Activated CD4-positive, alpha-beta T cell treated with anti-CD3 and anti-CD28 coated beads, Interleukin-2, Interleukin-6, amounts not matched to agents 100 ng/mL and 50 ng/mL, durations not matched to agents 16 hours and 8 hours (primary cell): Measurements from ENCODE around the gene HOXA3.

Experiments
- DNase-seq: peaks from one replicate; pipeline ENCODE4 v3.0.0-alpha.2; 2020

The HOXA3 gene

DNA sequence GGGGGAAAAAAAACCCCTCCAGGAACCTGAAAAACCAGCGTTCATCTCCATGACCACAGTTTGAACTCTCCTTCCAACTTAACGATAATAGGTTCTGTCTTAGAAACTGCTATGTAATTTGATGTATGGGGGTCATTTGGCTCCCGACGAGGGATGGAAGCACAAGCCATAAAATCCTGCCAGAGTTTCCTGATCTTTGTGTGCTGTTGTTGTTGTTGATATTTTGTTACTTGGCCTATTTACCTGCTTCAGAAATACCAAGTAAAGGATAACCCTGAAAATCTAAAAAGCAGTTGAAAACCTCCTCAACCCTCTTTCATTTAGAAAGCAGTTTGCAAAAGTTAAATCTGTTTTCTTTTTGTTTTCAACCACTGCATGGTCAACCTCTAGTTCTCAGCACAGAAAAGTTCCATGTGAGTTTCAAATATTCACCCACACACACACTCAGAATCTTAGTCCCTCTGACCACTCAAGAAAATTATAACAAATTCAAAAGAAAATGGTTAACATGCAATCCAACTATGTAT lies 40.6 kb downstream of the HOXA3 start:
- DNase-seq: no peak

DNA sequence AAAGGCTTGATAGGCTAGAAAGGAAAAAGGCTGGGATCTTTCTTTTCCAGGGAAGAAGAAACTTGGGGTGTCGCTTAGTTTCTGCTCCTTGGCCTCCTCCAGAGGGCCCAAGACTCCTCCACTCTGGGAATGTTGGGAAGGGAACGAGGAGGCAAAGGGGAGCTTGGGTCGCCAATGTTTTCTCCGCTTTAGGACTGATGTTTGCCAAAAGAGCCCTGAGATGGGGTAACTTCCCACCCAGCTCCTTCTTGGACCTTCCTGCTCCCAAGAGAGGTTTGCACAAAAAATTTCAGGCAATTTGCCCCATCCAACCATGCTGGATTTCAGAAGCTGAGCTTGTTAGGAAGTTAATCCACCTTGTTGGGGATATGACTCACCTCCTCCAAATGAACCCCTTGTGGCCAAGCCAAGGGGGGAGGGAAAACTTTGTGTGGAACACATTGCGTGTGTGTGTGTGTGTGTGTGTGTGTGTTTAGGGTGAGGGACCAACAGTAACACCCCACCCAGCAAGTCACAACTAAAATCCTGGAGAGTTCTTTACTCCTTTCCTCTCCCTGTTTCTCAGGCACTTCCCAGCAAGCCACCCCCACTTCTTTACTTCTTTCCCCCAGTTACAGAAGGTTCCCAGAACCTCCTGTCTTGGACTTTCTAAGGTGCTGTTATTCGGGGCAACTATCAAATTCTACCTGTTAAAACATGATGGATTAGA lies 41.2 kb downstream of the HOXA3 start:
- DNase-seq: no peak

DNA sequence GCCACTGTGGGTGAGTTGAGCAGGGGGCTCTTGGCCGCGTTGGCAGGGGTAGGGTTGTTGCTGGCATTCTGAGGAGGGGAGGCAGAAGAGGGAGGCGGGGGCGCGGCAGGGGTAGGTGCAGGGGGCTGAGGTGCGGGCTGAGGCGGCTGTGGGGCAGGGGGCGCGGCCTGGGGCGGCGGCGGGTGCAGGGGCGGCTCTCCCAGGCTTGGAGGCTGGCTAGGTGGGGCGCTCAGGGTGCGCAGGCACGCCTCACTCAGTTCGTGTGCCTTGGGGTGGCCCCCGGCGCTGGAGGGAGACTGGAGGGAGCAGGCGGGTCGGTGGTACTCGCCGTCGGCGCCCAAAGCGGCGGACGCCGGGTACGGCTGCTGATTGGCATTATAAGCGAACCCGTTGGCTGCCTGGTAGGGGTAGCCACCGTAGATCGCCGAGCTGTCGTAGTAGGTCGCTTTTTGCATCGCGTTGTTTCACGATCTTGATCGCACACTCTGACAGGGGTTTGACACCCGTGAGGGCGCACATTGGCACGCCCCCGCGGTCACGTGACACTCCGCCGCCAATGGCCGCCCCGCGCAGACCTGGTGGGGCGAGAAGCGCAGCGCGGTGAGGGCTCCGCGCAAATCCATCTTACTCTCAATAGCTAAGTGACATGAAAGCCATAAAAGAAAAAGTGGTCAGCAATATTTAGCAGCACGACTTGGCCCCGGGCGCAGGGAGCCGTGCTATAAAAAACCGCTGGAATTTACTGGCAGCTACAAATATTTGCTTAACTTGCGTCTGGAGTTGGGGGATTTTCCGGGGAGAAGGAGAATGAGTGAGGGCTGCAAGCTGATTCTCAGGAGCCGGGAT lies 42.0 kb downstream of the HOXA3 start:
- DNase-seq: no peak

DNA sequence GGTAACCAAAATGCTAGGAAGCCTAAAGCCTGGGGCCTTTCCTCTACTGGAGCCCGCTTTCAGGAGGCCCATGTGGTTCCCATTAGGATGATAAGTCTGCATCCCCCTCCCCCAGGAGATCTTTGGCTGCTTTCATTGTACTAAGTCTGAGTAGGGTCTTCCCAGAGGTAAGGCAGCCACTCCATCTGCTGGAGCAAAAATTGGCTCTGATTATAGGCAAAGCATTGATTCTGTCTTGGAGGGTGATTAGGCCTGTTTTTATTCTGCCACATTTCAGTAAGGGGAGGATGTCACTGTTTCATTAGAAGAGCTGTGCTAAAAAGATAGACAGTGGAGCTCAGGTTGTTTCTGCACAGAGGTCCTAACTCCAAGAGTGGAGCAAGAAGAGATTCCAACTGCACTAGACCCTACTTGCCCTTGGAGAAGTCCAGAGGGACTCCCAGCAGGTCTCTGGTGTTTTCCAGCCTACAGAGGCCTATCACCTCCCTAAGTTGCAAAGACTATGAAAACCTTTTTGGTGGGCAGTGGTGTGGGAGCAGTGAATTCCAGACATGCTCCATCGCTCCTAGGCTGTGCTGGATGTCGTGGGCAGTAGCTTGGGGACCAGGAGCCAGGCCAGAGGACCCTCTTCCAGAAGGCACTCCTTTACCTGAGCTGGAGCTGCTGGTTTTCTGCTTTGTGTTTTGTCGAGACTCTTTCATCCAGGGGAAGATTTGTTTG lies 42.8 kb downstream of the HOXA3 start:
- DNase-seq: no peak

DNA sequence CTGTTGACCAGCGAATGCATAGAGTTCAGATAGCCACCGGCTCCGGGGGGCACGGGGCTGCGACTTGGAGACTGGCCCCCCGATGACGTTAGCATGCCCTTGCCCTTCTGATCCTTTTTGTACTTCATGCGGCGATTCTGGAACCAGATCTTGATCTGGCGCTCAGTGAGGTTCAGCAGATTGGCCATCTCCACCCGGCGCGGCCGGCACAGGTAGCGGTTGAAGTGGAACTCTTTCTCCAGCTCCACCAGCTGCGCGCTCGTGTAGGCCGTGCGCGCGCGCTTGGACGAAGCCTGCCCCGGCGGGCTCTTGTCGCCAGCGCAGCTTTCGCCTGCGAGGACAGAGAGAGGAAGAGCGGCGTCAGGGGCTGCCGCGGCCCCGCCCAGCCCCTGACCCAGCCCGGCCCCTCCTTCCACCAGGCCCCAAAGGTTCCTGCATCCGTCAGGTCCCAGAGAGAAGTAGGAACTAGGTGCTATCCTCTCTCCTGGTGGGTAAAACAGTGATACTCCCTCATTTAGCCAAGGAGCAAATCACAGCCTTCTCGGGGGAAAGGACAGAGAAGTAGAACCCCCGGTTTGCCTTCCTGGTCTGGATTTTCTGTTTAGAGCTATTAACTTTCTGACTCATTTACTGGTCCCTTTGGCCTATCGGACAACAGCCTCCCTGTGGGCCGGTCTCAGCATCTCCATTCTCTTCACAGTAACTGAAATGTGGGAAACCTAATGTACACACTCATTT lies 43.8 kb downstream of the HOXA3 start:
- DNase-seq: no peak

DNA sequence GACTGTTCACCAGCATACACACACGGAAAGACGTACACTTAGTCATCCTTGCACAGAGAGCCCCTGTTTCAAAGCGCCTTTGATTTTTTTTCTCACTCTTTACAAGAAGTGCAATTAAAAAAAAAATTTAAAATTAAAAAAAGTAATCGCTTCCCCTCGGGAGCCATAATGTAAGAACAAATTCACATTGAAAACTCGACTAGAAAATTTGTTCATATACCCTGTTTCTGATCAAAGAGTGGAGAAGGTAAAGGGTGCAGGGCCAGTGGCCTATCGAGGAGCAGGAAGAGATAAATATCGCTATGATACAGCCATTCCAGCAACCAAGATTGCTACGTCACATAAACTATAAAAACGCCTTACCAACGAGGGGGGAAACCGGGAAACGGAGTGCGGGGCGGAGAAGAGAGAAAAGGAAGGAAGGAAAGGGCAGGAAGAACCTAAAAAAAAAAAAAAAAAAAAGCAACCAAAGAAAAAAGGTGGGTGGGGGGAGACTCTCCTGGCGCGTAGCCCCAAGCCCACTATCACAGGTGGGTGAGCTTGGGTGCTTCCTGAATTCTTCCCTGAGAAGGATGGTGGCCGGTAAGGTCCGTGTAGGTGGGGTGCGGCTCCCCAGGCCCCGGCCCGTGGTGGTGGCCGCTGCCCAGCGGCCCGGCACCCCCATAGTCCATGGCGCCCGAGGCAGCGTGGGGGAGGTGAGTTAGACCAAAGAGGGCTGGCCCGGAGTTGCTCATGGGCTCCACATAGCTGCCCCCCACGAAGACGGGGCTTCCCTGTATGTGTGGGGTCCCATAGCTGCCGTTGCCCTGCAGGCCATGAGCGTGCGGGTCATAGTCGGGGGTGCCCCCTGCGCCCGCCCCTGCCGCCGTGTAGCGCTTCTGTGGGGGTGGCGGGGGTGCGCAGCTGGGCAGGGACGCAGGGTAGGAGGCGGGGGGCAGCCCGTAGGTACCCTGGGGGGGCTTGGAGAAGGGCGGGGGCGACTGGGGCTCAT lies 44.7 kb downstream of the HOXA3 start:
- DNase-seq: no peak

DNA sequence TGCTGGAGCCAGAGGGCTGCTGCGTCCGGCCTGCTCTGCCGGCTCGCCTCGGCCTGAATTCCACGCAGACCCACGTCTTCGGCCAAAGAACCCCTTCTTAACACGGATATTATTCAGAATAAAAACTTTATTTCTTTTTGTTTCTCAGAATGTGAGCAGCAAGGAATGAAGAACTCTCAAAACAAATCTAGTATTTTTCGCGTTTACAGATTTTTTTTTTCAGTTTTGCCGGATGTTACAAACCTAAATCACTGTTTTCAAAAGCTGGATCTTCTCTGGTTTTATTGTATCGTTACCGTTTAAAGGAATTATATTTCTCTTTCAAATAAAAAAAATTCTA lies 45.5 kb downstream of the HOXA3 start:
- DNase-seq: no peak

DNA sequence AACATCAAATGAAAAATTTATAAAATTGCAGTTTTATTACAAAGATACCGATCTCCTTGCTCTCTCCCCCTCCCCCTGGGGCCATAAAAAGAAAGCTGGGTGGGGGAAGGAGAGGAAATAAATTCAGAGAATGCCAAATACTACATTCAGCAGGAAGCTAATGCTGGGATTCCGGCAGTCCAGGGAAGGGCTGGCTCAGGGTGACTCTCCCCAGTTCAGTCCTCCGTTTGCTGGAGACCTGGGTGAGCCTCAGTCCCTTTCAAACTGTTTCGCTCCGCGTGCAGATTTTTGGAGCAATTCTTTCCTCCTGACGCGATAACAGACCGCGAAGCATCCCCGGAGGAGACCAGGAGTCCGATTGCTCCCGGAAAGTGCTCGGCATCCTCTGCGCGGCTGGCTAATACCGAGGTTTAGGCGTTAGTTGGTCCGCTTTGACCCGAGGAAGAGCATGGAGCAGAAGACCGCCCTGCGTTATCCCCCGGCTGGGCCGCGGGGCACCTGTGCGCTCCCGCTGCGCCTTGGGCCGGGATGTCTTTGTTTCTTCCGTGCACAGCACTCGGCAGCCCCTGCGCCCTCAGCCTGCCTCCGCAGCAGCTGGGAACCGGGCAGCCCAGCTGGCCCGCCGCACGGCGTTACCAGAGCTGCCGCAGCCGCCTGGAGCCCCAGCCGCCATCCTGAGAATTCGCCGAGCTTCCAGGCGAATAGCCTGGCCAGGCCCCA lies 46.0 kb downstream of the HOXA3 start:
- no peak for DNase-seq

DNA sequence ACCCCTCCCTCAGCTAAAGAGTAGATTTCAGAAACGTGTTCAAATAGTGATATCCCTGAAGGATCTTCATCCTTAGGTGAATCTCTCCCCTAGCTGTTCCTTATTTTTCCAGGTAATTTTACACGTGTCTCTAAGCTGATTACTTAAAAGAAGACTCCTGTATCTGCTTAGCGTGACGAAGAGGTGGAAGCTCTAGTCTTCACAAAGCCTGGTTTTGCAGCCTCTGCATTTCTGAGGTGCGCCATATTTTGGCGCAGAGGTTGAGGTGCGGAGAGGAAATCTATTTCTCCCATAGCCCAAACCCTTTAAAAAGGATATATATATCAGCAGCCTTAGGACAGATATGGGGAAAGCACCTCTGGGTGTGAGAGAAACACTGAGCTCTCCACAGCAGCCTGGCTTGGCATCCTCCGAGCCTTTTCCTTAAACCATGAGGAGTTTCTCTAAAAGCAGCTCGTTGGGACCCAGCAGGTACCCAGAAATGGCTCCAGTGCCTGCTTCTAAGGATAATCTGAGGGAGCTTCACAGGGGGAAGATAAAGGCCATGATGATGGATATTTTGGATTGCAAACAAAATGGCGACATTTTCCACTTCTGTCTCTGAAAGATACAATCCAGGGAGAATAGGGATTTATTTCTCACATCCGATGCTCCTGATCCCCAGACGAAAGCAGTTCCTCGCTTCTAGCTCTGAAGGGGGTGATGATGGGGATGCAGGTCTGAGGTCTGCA lies 46.9 kb downstream of the HOXA3 start:
- DNase-seq: no peak

DNA sequence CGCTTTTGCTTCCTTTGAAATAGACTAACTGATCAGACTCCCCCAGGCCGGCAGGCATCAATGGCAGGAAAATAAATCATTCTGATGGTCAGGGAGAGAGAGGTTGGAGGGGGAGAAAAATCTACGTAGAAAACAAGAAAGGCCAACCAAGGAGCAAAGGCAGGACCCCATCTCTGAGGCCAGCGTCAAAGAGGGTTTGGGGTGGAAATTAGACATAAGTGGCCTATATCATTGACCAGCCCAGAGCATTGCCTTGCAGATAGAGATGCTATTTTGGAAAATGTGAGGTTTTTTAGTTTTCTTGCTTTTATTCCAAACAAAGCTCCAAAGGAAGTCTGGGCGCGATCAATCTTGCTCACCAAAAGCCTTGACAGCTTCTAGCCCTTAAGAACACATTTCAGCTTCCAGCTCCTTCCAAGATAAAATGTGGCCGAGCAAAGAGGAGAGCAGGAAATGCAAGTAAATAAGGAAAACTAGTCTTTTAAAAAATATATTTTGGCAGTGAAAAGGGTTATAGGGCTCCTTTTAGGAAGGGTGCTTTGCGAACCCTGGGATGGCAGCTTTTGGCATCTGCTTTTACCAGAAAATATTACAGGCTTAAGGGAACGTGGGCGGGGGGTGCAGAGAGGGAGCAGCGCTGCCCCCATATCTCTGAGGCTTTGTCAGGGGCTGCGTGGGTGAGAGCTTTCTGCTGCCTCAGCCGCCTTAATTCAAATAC lies 47.9 kb downstream of the HOXA3 start:
- no peak for DNase-seq

DNA sequence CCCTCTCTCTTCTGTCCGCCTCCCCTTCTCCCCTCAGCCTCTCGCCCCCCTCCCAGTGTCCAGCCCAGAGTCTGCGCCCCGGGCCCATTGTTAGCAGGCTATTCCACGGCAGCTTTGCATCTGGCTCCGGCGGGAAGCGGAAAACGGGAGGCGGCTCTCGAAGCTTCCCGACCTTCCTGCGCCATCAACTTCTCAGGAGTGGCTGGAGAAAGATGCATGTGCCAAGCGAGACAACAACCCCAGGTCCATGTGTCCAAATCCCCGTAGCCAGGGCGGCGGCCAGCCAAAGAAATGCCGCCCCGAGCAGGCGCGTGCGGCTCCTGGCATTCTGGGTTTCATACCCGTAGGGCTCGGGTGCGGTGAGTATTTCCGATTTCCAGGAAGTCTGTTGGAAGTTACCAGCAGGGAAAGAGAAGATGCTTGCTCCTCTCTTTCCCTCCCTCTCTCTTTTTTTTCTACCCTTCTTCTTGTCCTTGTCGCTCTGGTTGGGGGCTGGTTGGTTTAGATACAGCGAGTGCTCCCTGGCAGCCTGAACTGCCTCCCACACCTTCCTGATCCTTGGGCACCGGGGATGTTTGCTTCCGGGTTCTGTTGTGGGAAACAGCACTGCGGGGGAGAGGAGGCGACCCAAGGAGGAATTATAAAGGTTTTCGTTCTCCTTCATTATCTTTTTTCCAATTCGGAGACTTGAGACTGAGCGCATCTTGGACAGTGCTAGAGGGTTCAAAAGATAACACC lies 48.7 kb downstream of the HOXA3 start:
- no peak for DNase-seq

DNA sequence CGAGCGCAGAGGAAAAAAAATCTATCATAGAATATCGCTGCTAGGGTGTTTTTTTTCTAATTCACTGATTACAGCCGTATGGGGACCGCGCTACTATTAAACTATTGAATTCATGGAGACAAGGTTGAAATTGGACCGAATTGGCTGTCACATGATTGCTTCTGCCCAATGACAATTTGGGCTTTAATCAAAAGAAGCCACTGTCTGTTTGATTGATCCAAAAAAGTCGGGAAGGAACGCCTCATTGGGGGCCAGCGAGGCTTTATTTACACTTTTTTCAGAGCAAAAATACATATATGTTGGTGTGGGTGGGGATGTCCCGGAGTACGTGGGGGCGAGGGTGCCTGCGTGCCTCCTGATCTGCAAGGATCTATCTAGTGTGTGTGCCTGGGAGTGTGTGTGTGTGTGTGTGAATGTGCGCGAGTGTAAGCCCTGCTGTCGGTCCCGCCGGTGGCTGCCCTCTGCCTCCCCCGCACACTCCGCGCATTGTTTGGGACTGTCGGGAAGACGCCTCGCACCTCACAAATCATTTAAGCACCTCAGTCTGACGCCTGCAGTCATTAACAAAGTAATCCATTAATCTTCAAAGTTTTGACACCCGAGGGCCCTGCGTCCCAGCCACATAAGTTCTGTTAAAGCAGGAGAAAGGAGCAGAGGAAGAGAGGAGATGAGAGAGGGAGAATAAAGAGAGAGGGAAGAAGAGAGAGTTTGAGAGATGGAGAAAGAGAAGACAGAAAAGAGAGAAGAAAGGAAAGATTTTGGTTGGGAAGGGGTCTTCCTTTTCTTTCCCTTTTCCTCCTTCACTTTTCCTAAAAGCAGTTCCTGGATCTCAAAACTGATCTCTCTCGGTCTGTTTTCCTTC lies 49.6 kb downstream of the HOXA3 start, which contains the start of gene HOXA2:
Gene HOXA2, minus strand, starts transcription at position 103 of the 862 bp plus-strand sequence. CDS start 183 bp downstream, outside the sequence.
- DNase-seq: no peak

DNA sequence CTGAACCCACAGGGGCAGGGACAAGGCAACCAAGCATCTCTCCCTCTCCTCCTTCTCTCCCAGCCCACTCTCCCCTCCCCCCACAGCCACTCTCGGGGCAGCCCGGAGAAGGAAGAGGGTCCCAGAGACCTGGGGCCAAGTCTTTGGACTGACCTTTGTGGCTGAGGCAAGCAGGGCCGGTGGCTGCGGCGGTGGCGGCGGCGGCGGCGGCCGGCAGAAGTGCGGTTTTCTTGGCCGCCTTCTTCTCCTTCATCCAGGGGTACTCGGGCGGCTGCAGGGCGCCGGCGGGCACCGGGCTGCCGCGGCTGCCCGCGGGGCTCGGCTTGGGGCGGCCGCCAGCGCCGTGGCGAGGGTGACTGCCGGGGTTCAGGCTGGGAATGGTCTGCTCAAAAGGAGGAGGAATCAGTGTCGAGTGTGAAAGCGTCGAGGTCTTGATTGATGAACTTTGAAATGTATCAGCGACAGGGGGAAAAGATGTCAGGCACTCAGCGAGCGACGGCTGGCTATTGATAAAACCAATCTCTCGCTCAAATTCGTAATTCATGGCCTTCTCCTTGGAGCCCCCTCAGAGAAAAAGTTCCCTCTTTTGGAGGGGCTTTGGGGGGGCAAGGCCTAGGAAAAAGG lies 50.3 kb downstream of the HOXA3 start:
- no peak for DNase-seq

DNA sequence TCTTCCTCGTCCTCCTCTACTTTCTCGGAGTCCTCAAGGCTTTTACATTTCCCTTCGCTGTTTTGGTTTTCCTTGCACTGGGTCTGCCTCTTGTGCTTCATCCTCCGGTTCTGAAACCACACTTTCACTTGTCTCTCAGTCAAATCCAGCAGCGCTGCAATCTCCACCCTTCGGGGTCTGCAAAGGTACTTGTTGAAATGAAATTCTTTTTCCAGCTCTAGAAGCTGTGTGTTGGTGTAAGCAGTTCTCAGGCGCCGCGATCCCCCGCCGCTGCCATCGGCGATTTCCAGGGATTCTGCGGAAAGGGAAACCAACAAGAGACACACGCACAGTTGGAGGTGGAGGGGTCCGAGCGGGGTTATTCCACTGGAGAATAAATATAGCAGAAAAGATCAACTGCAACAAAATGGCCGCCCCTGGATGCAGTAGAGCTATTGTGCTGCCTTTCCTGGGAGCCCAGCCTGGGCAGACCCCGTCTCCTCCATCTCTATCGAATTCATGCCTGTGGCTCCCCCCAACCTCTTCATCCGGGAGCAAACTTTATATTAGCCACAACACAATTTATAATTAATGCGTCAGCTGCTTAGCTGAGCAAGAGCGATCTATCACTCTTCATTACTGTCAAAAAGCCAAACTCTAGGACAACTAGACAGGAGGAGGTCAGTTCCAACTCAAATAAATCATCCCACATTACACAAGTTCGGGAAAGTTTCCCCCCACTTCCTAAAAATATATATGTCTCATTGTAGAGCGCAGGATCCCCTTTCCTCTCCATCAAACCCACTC lies 51.0 kb downstream of the HOXA3 start:
- DNase-seq: no peak

DNA sequence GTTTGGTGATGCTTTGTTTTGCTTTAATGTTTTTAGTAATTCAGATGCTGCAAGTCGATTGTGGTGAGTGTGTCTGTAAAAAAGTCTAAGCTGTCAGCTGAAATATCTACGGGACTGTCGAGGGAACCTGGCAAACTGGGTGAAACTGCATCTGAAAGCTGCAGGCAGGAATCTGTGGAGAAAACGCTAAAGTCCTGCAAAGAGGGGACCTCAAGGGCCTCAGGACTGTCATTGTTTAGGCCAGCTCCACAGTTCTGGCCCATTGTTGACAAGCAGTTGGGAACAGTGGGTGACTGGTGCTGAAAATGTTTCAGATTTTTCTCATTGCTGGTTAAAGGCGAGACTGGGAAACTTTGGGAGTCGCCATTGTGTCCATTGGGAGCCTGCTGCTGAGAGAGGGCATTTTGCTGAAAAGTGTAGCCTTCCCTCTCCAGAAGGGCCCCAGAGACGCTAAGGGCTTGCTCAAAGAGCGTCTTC lies 51.7 kb downstream of the HOXA3 start:
- DNase-seq: no peak
